PC-3 (cell line): ENCODE measurements around the gene USP20. TPM values are rescaled to one million over a fixed set of nuclear protein-coding genes. Genes with fewer than 3 reads are reported as not detected.

Source experiments
- ATAC-seq: fragments of 200-7000 bp; cut with Tn5 transposase; 2 replicates; pipeline ENCODE4 v1.9.1; 2020; ENCODE audit warnings: mild to moderate bottlenecking, moderate library complexity
- BruUV-seq: library from RNA; stranded (reverse); fragments of 400-500 nt; replicated peaks from 2 replicates; lab custom pipeline; 2021; lab: Mats Ljungman, UMichigan
- CTCF ChIA-PET: fragments of 300-600 bp; sonication (Branson Sonifier 250); formaldehyde crosslinking; loops from one replicate; lab custom pipeline; 2022; ENCODE audit warnings: antibody characterized with exemption; lab: Charles Lee
- POLR2A ChIA-PET: fragments of 300-600 bp; sonication (Branson Sonifier 250); formaldehyde crosslinking; loops from one replicate; lab custom pipeline; 2022; ENCODE audit warnings: antibody characterized with exemption; ENCODE audit not compliant: unreplicated experiment; lab: Charles Lee
- DNase-seq: peaks from one replicate; pipeline ENCODE4 v3.0.0-alpha.2; 2015
- H2AFZ ChIP-seq: fragments of 300-600 bp; sonication (generic); 2 replicates; pipeline ENCODE4 v1.6.0; 2016; ENCODE audit warnings: antibody characterized with exemption, low read length
- H3F3A ChIP-seq: fragments of 300-600 bp; sonication (generic); one replicate; pipeline ENCODE4 v1.6.0; 2017; ENCODE audit warnings: antibody characterized with exemption, low read length, control low read depth, mild to moderate bottlenecking; ENCODE audit not compliant: unreplicated experiment
- H3K27ac ChIP-seq: fragments of 300-600 bp; sonication (generic); 2 replicates; pipeline ENCODE4 v1.5.1; 2016; ENCODE audit warnings: mild to moderate bottlenecking, low read length
- H3K27me3 ChIP-seq: fragments of 300-600 bp; sonication (generic); 2 replicates; pipeline ENCODE4 v1.6.1; 2016; ENCODE audit warnings: low read length, mixed read lengths
- H3K36me3 ChIP-seq: fragments of 300-600 bp; sonication (generic); 2 replicates; pipeline ENCODE4 v1.6.1; 2016; ENCODE audit warnings: low read depth, mixed run types, low read length, mixed read lengths
- H3K4me1 ChIP-seq: fragments of 300-600 bp; sonication (generic); 2 replicates; pipeline ENCODE4 v1.5.1; 2016; ENCODE audit warnings: low read length; ENCODE audit not compliant: insufficient read depth
- H3K4me2 ChIP-seq: fragments of 300-600 bp; sonication (generic); 2 replicates; pipeline ENCODE4 v1.6.0; 2016; ENCODE audit warnings: low read length
- H3K4me3 ChIP-seq: fragments of 300-600 bp; sonication (generic); 2 replicates; pipeline ENCODE4 v1.5.1; 2016; ENCODE audit warnings: mild to moderate bottlenecking, low read length, mixed read lengths
- H3K79me2 ChIP-seq: fragments of 300-600 bp; sonication (generic); 2 replicates; pipeline ENCODE4 v1.6.1; 2017; ENCODE audit warnings: low read length, mixed read lengths
- H3K9ac ChIP-seq: fragments of 300-600 bp; sonication (generic); 2 replicates; pipeline ENCODE4 v1.6.0; 2016; ENCODE audit warnings: mild to moderate bottlenecking, low read length
- H3K9me2 ChIP-seq: fragments of 300-600 bp; sonication (generic); replicated peaks from 2 replicates; pipeline ENCODE4 v1.6.1; 2016; ENCODE audit warnings: mixed run types, low read length, mixed read lengths
- H3K9me3 ChIP-seq: fragments of 300-600 bp; sonication (generic); 2 replicates; pipeline ENCODE4 v1.6.1; 2016; ENCODE audit warnings: low read length, mixed read lengths
- H4K20me1 ChIP-seq: fragments of 300-600 bp; sonication (generic); 2 replicates; pipeline ENCODE4 v1.6.1; 2016; ENCODE audit warnings: low read length, mixed read lengths
- EZH2 ChIP-seq: fragments of 300-600 bp; sonication (generic); IDR thresholded peaks from one replicate; pipeline ENCODE4 v1.6.1; 2017; ENCODE audit warnings: antibody characterized with exemption, mild to moderate bottlenecking, low read length; ENCODE audit not compliant: unreplicated experiment
- EZH2phosphoT487 ChIP-seq: fragments of 300-600 bp; sonication (generic); IDR thresholded peaks from 2 replicates; pipeline ENCODE4 v1.6.1; 2018; ENCODE audit warnings: mild to moderate bottlenecking, antibody characterized with exemption, low read length, borderline replicate concordance
- intact Hi-C: fragments of 100-400 bp; cut with micrococcal nuclease; formaldehyde crosslinking; loops from 2 replicates; pipeline ENCODE4 v1.9.0; 2023
- total RNA-seq: library from RNA; depleted of rRNA; stranded (reverse); fragments of >200 nt; gene quantifications from 2 replicates; pipeline ENCODE4 v1.2.3, GENCODE V29; 2014
- TF ChIP-seq, protein P1 (sequence below): fragments of 300-600 bp; sonication (generic); conservative IDR thresholded peaks from 2 replicates; pipeline ENCODE4 v1.5.1; 2017; ENCODE audit warnings: antibody characterized with exemption, low read depth, mild to moderate bottlenecking, low read length

USP20 gene
- total RNA-seq, 1 experiment from 2014 or later, result 15.0 TPM

DNA sequence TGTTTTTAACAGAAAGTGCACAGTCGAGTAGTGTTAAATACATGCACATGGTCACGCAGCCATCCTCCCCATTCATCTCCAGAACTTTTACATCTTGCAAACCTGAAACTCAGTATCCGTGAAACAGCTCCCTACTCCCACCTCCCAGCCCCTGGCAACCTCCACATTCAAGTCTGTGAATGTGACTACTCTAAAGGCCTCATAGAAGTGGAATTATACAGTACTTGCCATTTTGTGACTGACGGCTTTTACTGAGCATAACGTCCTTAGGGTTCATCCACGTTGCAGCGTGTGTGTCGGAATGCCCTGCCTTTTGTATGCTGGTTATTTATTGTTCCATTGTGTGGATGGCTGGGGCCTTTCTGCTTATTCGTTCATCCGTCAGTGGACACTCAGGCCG lies 35.8 kb downstream of the USP20 start:
- H3K79me2 ChIP-seq, result no peaks in the 10 kb centered on the region
- ChIA-PET CTCF (no interaction called here), POLR2A (no interaction called here)
- intact Hi-C loops, result no loop called here
- peaks cover 7% of the 10 kb centered on the region; the same call in 1 of the 2 replicates for H3K4me1 ChIP-seq
- H3K27me3 ChIP-seq, result no peaks in the 10 kb centered on the region
- no peak overlapping the region for H3K27ac ChIP-seq
- H3K9me2 ChIP-seq, result no peaks in the 10 kb centered on the region
- H3K9ac ChIP-seq, result no peak overlapping the region
- no TSS peak for BruUV-seq
- H2AFZ ChIP-seq, result no peak overlapping the region
- no peaks in the 10 kb centered on the region for H3K36me3 ChIP-seq
- H3K9me3 ChIP-seq, result no peaks in the 10 kb centered on the region
- TF ChIP-seq, protein P1, sequence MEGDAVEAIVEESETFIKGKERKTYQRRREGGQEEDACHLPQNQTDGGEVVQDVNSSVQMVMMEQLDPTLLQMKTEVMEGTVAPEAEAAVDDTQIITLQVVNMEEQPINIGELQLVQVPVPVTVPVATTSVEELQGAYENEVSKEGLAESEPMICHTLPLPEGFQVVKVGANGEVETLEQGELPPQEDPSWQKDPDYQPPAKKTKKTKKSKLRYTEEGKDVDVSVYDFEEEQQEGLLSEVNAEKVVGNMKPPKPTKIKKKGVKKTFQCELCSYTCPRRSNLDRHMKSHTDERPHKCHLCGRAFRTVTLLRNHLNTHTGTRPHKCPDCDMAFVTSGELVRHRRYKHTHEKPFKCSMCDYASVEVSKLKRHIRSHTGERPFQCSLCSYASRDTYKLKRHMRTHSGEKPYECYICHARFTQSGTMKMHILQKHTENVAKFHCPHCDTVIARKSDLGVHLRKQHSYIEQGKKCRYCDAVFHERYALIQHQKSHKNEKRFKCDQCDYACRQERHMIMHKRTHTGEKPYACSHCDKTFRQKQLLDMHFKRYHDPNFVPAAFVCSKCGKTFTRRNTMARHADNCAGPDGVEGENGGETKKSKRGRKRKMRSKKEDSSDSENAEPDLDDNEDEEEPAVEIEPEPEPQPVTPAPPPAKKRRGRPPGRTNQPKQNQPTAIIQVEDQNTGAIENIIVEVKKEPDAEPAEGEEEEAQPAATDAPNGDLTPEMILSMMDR, result no peak
- TF ChIP-seq EZH2 (no peak), EZH2phosphoT487 (no peak)
- no peak for DNase-seq
- no peaks in the 10 kb centered on the region for H3F3A ChIP-seq
- ATAC-seq, result no peak
- no peaks in the 10 kb centered on the region for H4K20me1 ChIP-seq
- no peak overlapping the region for H3K4me3 ChIP-seq
- no peak overlapping the region for H3K4me2 ChIP-seq

DNA sequence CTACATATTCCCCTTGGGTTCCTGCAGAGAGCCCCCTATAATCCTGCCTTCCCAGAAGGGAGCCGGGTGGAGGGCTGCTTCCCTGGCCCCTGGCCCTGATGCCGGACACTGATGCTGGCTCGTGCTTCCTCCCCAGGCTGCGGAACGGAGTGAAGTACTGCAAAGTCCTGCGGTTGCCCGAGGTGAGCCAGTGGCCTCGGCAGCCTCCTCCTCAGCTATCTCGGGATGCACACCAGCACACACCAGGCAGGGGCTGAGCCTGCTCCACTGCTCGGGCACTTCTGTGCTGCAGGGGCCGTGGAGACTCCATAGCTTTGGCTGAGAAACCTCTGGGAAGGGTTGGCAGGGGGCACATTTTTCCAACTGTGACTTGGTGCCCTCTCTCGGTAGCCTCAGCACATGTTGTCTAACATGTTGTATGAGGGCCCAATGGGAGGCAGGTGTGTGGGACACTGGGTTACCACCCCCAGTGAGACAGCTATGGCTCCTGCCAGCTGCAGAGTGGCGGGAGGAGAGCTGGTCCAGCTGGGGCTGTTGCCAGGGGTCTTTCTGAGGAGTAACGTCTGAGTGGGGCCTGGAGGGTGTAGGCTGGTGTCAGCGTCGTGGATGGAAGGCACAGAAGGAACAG lies 38.4 kb downstream of the USP20 start:
- DNase-seq (no peak), ATAC-seq (no peak)
- Histone ChIP-seq H3K27me3 (no peaks in the 10 kb centered on the region), H3K36me3 (no peaks in the 10 kb centered on the region), H3K4me3 (no peak overlapping the region), H3K4me2 (no peak overlapping the region), H3K9me3 (no peaks in the 10 kb centered on the region), H3K9ac (no peak overlapping the region), H4K20me1 (no peaks in the 10 kb centered on the region), H3F3A (no peaks in the 10 kb centered on the region), H2AFZ (no peak overlapping the region), H3K9me2 (no peaks in the 10 kb centered on the region), H3K27ac (no peak overlapping the region), H3K4me1 (peaks cover 6% of the 10 kb centered on the region; the same call in 1 of the 2 replicates), H3K79me2 (no peaks in the 10 kb centered on the region)
- intact Hi-C loops, result no loop called here
- TF ChIP-seq EZH2, result no peak
- BruUV-seq, result no TSS peak
- ChIA-PET POLR2A (no interaction called here), CTCF (no interaction called here)

DNA sequence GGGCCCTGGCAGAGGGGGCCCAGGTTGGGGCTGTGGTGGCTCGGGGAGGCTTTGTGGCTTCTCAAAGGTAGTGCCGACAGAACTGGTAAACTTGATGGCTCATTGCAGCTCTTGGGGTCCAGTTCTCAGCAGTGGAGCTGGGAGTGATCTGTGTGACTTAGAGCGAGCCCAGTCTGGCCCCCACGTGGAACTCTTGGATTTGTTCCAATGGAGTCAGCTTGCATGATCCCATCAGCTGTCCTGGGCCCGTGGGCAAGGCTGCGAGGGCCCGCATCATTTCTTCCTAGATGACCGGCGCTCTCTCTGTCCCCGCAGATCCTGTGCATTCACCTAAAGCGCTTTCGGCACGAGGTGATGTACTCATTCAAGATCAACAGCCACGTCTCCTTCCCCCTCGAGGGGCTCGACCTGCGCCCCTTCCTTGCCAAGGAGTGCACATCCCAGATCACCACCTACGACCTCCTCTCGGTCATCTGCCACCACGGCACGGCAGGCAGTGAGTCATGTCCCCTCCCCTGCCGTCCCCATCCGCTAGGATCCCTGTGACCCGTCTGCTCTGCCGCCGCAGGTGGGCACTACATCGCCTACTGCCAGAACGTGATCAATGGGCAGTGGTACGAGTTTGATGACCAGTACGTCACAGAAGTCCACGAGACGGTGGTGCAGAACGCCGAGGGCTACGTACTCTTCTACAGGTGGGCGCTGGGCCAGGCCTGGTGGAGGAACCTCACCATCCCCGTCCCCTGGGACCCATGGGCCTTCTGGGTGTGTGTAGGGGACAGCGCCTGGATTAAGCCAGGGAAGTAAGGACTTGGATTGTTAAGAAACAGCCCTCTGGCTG lies 39.2 kb downstream of the USP20 start:
- Histone ChIP-seq H3F3A (no peaks in the 10 kb centered on the region), H3K4me2 (no peak overlapping the region), H4K20me1 (no peaks in the 10 kb centered on the region), H3K4me3 (no peak overlapping the region), H3K9me2 (no peaks in the 10 kb centered on the region), H3K79me2 (no peaks in the 10 kb centered on the region), H3K9ac (no peak overlapping the region), H3K27ac (no peak overlapping the region), H3K9me3 (no peaks in the 10 kb centered on the region), H3K4me1 (no peaks in the 10 kb centered on the region), H3K36me3 (no peaks in the 10 kb centered on the region), H3K27me3 (no peaks in the 10 kb centered on the region), H2AFZ (no peak overlapping the region)
- BruUV-seq, result no TSS peak
- intact Hi-C loops, result no loop called here
- POLR2A ChIA-PET, result no interaction called here
- TF ChIP-seq EZH2phosphoT487, result no peak
- TF ChIP-seq EZH2, result no peak
- TF ChIP-seq, protein P1, result no peak
- DNase-seq (no peak), ATAC-seq (no peak)
- CTCF ChIA-PET, result no interaction called here
